ENCODE measurements around the gene HS3ST5.

The HS3ST5 gene

GRCh38 chr6:114144887-114145851 is 197.7 kb downstream of the HS3ST5 start:
- no peak for DNase-seq

GRCh38 chr6:114142258-114142657 is 200.6 kb downstream of the HS3ST5 start:
- no peak for DNase-seq

GRCh38 chr6:114140416-114140815 is 202.4 kb downstream of the HS3ST5 start:
- DNase-seq, result no peak

GRCh38 chr6:114138577-114139248 is 204.1 kb downstream of the HS3ST5 start:
- DNase-seq, result no peak

- no peak for DNase-seq
Observed at GRCh38 chr6:114135363-114135971, 207.4 kb downstream of the HS3ST5 start.

- no peak for DNase-seq
Observed at GRCh38 chr6:114133816-114134215, 209.0 kb downstream of the HS3ST5 start.

- no peak for DNase-seq
Observed at GRCh38 chr6:114131945-114132344, 210.9 kb downstream of the HS3ST5 start.

GRCh38 chr6:114125576-114125975 is 217.2 kb downstream of the HS3ST5 start:
- no peak for DNase-seq

- DNase-seq, result no peak
Observed at GRCh38 chr6:114121913-114122662, 220.7 kb downstream of the HS3ST5 start.

GRCh38 chr6:114119056-114119455 is 223.8 kb downstream of the HS3ST5 start:
- DNase-seq, result no peak

- no peak for DNase-seq
Observed at GRCh38 chr6:114115652-114116051, 227.2 kb downstream of the HS3ST5 start.

- peak; percentile 11 for DNase-seq
Observed at GRCh38 chr6:114108119-114109002, 234.5 kb downstream of the HS3ST5 start.

- DNase-seq, result no peak
Observed at GRCh38 chr6:114106020-114106419, 236.8 kb downstream of the HS3ST5 start.

GRCh38 chr6:114101255-114101654 is 241.6 kb downstream of the HS3ST5 start:
- no peak for DNase-seq

GRCh38 chr6:114100215-114100994 is 242.4 kb downstream of the HS3ST5 start:
- DNase-seq, result no peak

- DNase-seq, result peak; percentile 19
Observed at GRCh38 chr6:114096561-114097172, 246.2 kb downstream of the HS3ST5 start.

- DNase-seq, result no peak
Observed at GRCh38 chr6:114092943-114093342, 249.9 kb downstream of the HS3ST5 start.

GRCh38 chr6:114090626-114091025 is 252.2 kb downstream of the HS3ST5 start:
- no peak for DNase-seq

- no peak for DNase-seq
Observed at GRCh38 chr6:114087496-114087895, 255.3 kb downstream of the HS3ST5 start.

- no peak for DNase-seq
Observed at GRCh38 chr6:114085211-114085610, 257.6 kb downstream of the HS3ST5 start.

Measured in stimulated activated CD4-positive, alpha-beta T cell treated with anti-CD3 and anti-CD28 coated beads, Interleukin-4, amount 100 ng/mL, for 24 hours (primary cell).